ENCODE data around the gene PSMB9. TPM values are rescaled to one million over a fixed set of nuclear protein-coding genes. Genes with fewer than 3 reads are reported as not detected.

The PSMB9 gene
- total RNA-seq, 4 donors from 2014 or later: 1.4 to 11.3 (median 6.1) TPM

DNA sequence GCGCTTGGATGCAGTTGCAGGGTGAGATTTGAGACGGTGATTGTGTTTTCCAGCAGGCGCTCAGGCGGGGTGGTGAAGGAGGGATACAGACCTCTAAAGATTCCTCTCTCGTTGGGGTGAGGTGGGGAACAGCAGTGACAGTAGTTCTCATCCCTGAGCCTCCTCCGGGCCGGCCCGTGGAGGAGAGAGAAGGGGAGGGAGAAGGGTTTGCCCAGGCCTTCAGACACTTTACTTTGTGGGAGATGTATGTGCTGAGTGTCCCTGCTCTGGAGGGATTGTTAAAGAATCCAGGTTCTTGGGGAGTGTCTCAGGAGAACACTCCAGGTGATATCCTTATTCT, 41.0 kb downstream of the PSMB9 start:
- Histone ChIP-seq H3K4me3 (peak overlapping the region; percentile 81 to 85 (median 82)), H3K36me3 (no peaks in the 10 kb centered on the region), H3K27me3 (no peaks in the 10 kb centered on the region), H3K4me1 (peaks cover 9 to 13% of the 10 kb centered on the region in 2 donors), H3K9me3 (no peaks in the 10 kb centered on the region), H3K27ac (peak overlapping the region; percentile 83 to 87 (median 86))
- peak; percentile 28 to 34 for ATAC-seq
- in situ Hi-C loops (cut with MboI; ENCODE audit: low sequenced_read_pairs in 4 of 4): loop anchor here in 1 of 4 donors (25.0 kb wide), 1 partner anchor 92 kb away; no protein-coding TSS in a partner anchor
- TF ChIP-seq, protein P1, sequence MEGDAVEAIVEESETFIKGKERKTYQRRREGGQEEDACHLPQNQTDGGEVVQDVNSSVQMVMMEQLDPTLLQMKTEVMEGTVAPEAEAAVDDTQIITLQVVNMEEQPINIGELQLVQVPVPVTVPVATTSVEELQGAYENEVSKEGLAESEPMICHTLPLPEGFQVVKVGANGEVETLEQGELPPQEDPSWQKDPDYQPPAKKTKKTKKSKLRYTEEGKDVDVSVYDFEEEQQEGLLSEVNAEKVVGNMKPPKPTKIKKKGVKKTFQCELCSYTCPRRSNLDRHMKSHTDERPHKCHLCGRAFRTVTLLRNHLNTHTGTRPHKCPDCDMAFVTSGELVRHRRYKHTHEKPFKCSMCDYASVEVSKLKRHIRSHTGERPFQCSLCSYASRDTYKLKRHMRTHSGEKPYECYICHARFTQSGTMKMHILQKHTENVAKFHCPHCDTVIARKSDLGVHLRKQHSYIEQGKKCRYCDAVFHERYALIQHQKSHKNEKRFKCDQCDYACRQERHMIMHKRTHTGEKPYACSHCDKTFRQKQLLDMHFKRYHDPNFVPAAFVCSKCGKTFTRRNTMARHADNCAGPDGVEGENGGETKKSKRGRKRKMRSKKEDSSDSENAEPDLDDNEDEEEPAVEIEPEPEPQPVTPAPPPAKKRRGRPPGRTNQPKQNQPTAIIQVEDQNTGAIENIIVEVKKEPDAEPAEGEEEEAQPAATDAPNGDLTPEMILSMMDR (IDR thresholded peaks at IDR 0.05 in 4 of 5, conservative IDR thresholded peaks at IDR 0.05 in 1 of 5): no peak
- TF ChIP-seq POLR2A (IDR thresholded peaks at IDR 0.05): no peak
- intact Hi-C loops (cut with DNase I; ENCODE audit: low total_unique reads): loop anchor here (2.0 kb wide), 2 partner anchors 58 to 90 kb away; partner anchors contain the start of gene HLA-DMA
- DNase-seq: no peak

DNA sequence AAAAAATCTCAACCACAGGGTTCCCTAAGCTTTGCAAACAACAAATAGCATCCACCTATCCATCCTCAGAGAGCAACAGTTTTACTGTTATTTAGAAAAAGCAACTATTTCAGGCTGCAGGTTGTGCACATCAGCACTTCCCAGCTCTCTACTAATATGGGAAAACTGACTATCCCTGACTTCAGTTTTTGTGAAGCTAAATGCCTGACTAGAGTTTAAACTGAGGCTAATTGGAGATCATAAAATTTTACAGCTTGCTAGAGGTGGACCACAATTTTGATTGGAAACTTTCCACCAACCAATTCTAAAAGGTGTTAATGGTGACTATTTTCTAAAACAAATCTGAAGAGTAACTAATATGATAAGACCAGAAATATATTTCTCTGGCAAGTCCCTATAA, 50.0 kb downstream of the PSMB9 start:
- Histone ChIP-seq H3K4me1 (no peaks in the 10 kb centered on the region), H3K9me3 (no peaks in the 10 kb centered on the region), H3K27me3 (no peaks in the 10 kb centered on the region), H3K36me3 (no peaks in the 10 kb centered on the region), H3K4me3 (no peak overlapping the region), H3K27ac (no peak overlapping the region)
- TF ChIP-seq, protein P1 (IDR thresholded peaks at IDR 0.05 in 4 of 5, conservative IDR thresholded peaks at IDR 0.05 in 1 of 5): no peak
- no peak for TF ChIP-seq POLR2A (IDR thresholded peaks at IDR 0.05)
- intact Hi-C loops (cut with DNase I; ENCODE audit: low total_unique reads) (no loop called here), in situ Hi-C loops (cut with MboI; ENCODE audit: low sequenced_read_pairs in 4 of 4) (no loop called here)
- ATAC-seq: no peak
- no peak for DNase-seq

DNA sequence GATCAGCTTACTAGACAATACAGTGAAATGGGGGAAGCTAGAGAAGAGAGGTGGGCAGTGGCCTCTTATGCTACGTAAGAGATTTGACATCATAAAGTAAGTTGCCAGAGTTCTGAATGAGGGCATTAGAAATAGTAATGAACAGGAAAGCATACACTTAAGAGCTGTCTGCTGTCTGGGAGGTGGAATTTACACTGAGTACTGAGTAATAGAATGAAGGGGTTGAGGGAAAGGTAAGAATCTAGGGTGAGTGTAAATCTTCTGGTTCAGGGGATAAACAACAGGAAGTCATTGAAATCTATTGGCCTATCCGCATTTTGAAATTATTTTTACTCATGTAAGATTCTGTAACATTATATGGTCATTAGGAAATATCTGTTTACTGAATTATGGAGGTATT, 51.1 kb downstream of the PSMB9 start:
- no peak for DNase-seq
- intact Hi-C loops (cut with DNase I; ENCODE audit: low total_unique reads): no loop called here
- ATAC-seq: no peak
- no peaks in the 10 kb centered on the region for H3K9me3 ChIP-seq
- no peaks in the 10 kb centered on the region for H3K36me3 ChIP-seq
- no peak overlapping the region for H3K27ac ChIP-seq
- no peak for TF ChIP-seq POLR2A (IDR thresholded peaks at IDR 0.05)
- TF ChIP-seq, protein P1 (IDR thresholded peaks at IDR 0.05 in 4 of 5, conservative IDR thresholded peaks at IDR 0.05 in 1 of 5): no peak
- in situ Hi-C loops (cut with MboI; ENCODE audit: low sequenced_read_pairs in 4 of 4): no loop called here
- no peak overlapping the region for H3K4me3 ChIP-seq
- no peaks in the 10 kb centered on the region for H3K4me1 ChIP-seq
- H3K27me3 ChIP-seq: no peaks in the 10 kb centered on the region

DNA sequence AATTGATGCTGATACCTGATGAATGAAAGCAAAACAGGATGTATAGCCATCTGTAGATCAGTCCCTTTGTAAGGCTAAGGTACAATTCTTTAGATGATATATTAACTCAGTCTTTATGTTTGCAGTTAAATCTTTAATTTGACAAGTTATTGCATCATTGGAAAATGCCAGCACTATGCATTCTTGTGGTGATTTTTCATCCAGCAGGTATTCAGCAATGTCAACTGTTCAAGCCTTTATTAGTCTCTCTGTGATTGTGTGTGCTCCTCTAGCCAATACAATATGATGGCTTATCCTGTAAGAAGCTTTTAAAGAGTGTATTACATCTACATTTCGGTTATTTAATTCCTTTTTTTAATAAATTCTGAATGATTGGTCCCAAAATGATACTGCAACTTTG, 52.5 kb downstream of the PSMB9 start:
- intact Hi-C loops (cut with DNase I; ENCODE audit: low total_unique reads): no loop called here
- Histone ChIP-seq H3K4me1 (no peaks in the 10 kb centered on the region), H3K27ac (no peak overlapping the region), H3K36me3 (no peaks in the 10 kb centered on the region), H3K27me3 (no peaks in the 10 kb centered on the region), H3K4me3 (no peak overlapping the region), H3K9me3 (no peaks in the 10 kb centered on the region)
- TF ChIP-seq POLR2A (IDR thresholded peaks at IDR 0.05): no peak
- TF ChIP-seq, protein P1 (IDR thresholded peaks at IDR 0.05 in 4 of 5, conservative IDR thresholded peaks at IDR 0.05 in 1 of 5): no peak
- ATAC-seq (no peak), DNase-seq (no peak)
- in situ Hi-C loops (cut with MboI; ENCODE audit: low sequenced_read_pairs in 4 of 4): no loop called here

DNA sequence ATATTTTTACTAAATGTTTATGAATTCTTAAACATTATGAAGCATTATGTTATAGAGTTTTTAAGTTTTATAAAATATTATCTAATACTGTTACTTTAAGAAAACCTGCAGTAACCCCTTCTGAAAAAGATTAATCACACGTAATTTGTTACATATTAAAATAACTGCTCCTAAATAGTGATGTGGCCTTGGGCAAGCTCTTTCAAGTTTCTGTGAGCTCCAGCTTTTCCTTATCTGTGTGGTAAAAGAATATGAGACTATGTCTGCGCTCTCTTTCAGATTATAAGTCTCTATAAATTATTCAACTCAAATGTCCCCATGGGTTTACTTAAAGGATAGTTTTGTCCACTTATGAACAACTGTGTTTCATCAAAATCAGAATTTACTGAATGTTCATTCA, 54.9 kb downstream of the PSMB9 start:
- in situ Hi-C loops (cut with MboI; ENCODE audit: low sequenced_read_pairs in 4 of 4): no loop called here
- no peak for ATAC-seq
- no peak for TF ChIP-seq POLR2A (IDR thresholded peaks at IDR 0.05)
- TF ChIP-seq, protein P1 (IDR thresholded peaks at IDR 0.05 in 4 of 5, conservative IDR thresholded peaks at IDR 0.05 in 1 of 5): no peak
- H3K27me3 ChIP-seq: no peaks in the 10 kb centered on the region
- intact Hi-C loops (cut with DNase I; ENCODE audit: low total_unique reads): no loop called here
- no peak for DNase-seq
- H3K36me3 ChIP-seq: no peaks in the 10 kb centered on the region
- no peaks in the 10 kb centered on the region for H3K9me3 ChIP-seq
- H3K4me1 ChIP-seq: no peaks in the 10 kb centered on the region
- no peak overlapping the region for H3K4me3 ChIP-seq
- H3K27ac ChIP-seq: no peak overlapping the region
